Endothelial cell of umbilical vein (primary cell): ENCODE measurements around the gene GPR176. TPM values are rescaled to one million over a fixed set of nuclear protein-coding genes. Genes with fewer than 3 reads are reported as not detected.

Source experiments
- BruUV-seq: library from RNA; stranded (reverse); fragments of 400-500 nt; replicated peaks from 2 replicates; lab custom pipeline; 2021; lab: Mats Ljungman, UMichigan
- CTCF ChIA-PET: fragments of 300-600, 350-600 bp; sonication (Branson Sonifier 250); formaldehyde crosslinking; loops from one replicate; lab custom pipeline; 2021; ENCODE audit warnings: antibody characterized with exemption, inconsistent platforms; lab: Charles Lee
- POLR2A ChIA-PET: fragments of 300-600, 350-600 bp; sonication (Branson Sonifier 250); formaldehyde crosslinking; loops from one replicate; lab custom pipeline; 2021; ENCODE audit warnings: antibody characterized with exemption, inconsistent platforms; lab: Charles Lee
- DNase-seq: peaks from one replicate; pipeline ENCODE4 v3.0.0-alpha.2; 2011; ENCODE audit warnings: low read depth, low spot score
- FAIRE-seq: peaks from 2 replicates; lab custom pipeline; 2011; peaks lifted over from hg19 to GRCh38; lab: Jason Lieb, UNC
- H2AFZ ChIP-seq: 2 replicates; pipeline ENCODE4 v1.6.0; 2012; ENCODE audit warnings: low read depth, low read length, control low read depth, inconsistent platforms
- H3K27ac ChIP-seq: 2 replicates; pipeline ENCODE4 v1.5.1; 2011; ENCODE audit warnings: low read depth, mild to moderate bottlenecking, control low read depth, low read length, moderate library complexity; ENCODE audit not compliant: insufficient read depth
- H3K27me3 ChIP-seq, 2 experiments: 2 replicates each; pipeline versions ENCODE4 v1.6.0 to v1.6.1; 2011; ENCODE audit warnings: low read length in 2 of 2, mixed read lengths in 1 of 2; ENCODE audit not compliant: control insufficient read depth in 2 of 2, insufficient read depth in 2 of 2
- H3K36me3 ChIP-seq, 2 experiments: 2 replicates in 1 of 2; 3 replicates in 1 of 2; pipeline ENCODE4 v1.5.1; 2011; ENCODE audit warnings: low read length in 2 of 2, mild to moderate bottlenecking in 1 of 2, moderate library complexity in 1 of 2; ENCODE audit not compliant: control insufficient read depth in 2 of 2, insufficient read depth in 2 of 2; ENCODE audit errors: extremely low read depth in 1 of 2
- H3K4me1 ChIP-seq: 3 replicates; pipeline ENCODE4 v1.5.1; 2011; ENCODE audit warnings: mild to moderate bottlenecking, low read length; ENCODE audit not compliant: control insufficient read depth, insufficient read depth; ENCODE audit errors: extremely low read depth
- H3K4me2 ChIP-seq: 2 replicates; pipeline ENCODE4 v1.6.1; 2011; ENCODE audit warnings: low read length, control low read depth, mixed read lengths; ENCODE audit not compliant: insufficient read depth
- H3K4me3 ChIP-seq, 3 experiments: fragments of 200-600 bp in 1 of 3; sonication (generic), shearing (Covaris generic) in 1 of 3; replicated peaks in 1 of 3; 2 replicates each; pipeline ENCODE4 v1.5.1; 2011 to 2016; ENCODE audit warnings: control low read depth in 3 of 3, low read length in 3 of 3, mild to moderate bottlenecking in 2 of 3, inconsistent platforms in 1 of 3, low read depth in 1 of 3, moderate library complexity in 1 of 3; ENCODE audit not compliant: insufficient read depth in 1 of 3
- H3K79me2 ChIP-seq: 2 replicates; pipeline ENCODE4 v1.6.0; 2012; ENCODE audit warnings: low read length, inconsistent platforms; ENCODE audit not compliant: control insufficient read depth, insufficient read depth
- H3K9ac ChIP-seq: replicated peaks from 2 replicates; pipeline ENCODE3; 2011; ENCODE audit warnings: low read length, control low read depth; ENCODE audit not compliant: insufficient read depth; ENCODE audit errors: extremely low read depth
- H3K9me1 ChIP-seq: replicated peaks from 3 replicates; pipeline ENCODE4 v1.6.0; 2011; ENCODE audit warnings: mild to moderate bottlenecking, low read length; ENCODE audit not compliant: control insufficient read depth, insufficient read depth; ENCODE audit errors: extremely low read depth
- H3K9me3 ChIP-seq: replicated peaks from 2 replicates; pipeline ENCODE4 v1.5.1; 2012; ENCODE audit warnings: low read length, inconsistent platforms; ENCODE audit not compliant: control insufficient read depth, insufficient read depth
- H4K20me1 ChIP-seq: replicated peaks from 2 replicates; pipeline ENCODE3; 2011; ENCODE audit warnings: mild to moderate bottlenecking, low read length; ENCODE audit not compliant: control insufficient read depth, insufficient read depth; ENCODE audit errors: extremely low read depth
- EZH2 ChIP-seq: IDR thresholded peaks from 2 replicates; pipeline ENCODE4 v1.6.1; 2012; ENCODE audit warnings: borderline replicate concordance, low read depth, mild to moderate bottlenecking, moderate library complexity, low read length, inconsistent platforms; ENCODE audit not compliant: severe bottlenecking
- GATA2 ChIP-seq: IDR thresholded peaks from 2 replicates; pipeline ENCODE4 v1.7.0; 2011; ENCODE audit warnings: low read depth, mild to moderate bottlenecking, moderate library complexity, mixed read lengths, low read length; ENCODE audit not compliant: insufficient read length, insufficient read depth
- JUN ChIP-seq: IDR thresholded peaks from 2 replicates; pipeline ENCODE4 v1.6.1; 2011; ENCODE audit warnings: borderline replicate concordance, low read depth; ENCODE audit not compliant: insufficient read length, insufficient read depth
- MYC ChIP-seq: IDR thresholded peaks from one replicate; pipeline ENCODE4 v1.6.1; 2011; ENCODE audit warnings: mild to moderate bottlenecking, low read depth, low read length
- POLR2A ChIP-seq: IDR thresholded peaks from 2 replicates; pipeline ENCODE4 v1.6.1; 2012; ENCODE audit warnings: low read depth, mild to moderate bottlenecking, control low read depth, low read length
- POLR2AphosphoS5 ChIP-seq: IDR thresholded peaks from 2 replicates; pipeline ENCODE4 v1.6.1; 2012; ENCODE audit warnings: low read depth, mild to moderate bottlenecking, control low read depth, low read length, moderate library complexity; ENCODE audit not compliant: insufficient read depth
- dilution Hi-C: fragments of 300-500 bp; cut with MboI; formaldehyde crosslinking; loops from one replicate; pipeline ENCODE4 v1.15.0; 2019; ENCODE audit warnings: low sequenced_read_pairs; ENCODE audit not compliant: extremely low pct_ligation_motif_present
- intact Hi-C: fragments of 100-400 bp; cut with micrococcal nuclease; formaldehyde crosslinking; loops from one replicate; pipeline ENCODE4 v1.10.0; 2022
- polyA plus RNA-seq, 4 experiments: library from polyadenylated mRNA; depleted of rRNA in 3 of 4; stranded (reverse) in 3 of 4; unstranded in 1 of 4; fragments of >200 nt; gene quantifications; 2 replicates each; pipeline versions ENCODE4 v1.2.1 to v1.2.3, GENCODE V29; 2011 to 2012; ENCODE audit warnings: missing spikeins in 1 of 4
- total RNA-seq: library from RNA; stranded (reverse); gene quantifications from 2 replicates; pipeline ENCODE4 v1.2.3, GENCODE V29; 2021
- TF ChIP-seq, protein P1 (sequence below), 2 donors: IDR thresholded peaks; 1 replicate in 1 of 2; 2 replicates in 1 of 2; pipeline ENCODE4 v1.5.1; 2011; ENCODE audit warnings: low read length in 2 of 2, mild to moderate bottlenecking in 2 of 2, moderate library complexity in 2 of 2, control low read depth in 1 of 2, inconsistent platforms in 1 of 2, low read depth in 1 of 2; ENCODE audit not compliant: insufficient read depth in 1 of 2; ENCODE audit errors: extremely low read depth in 1 of 2
- TF ChIP-seq, protein P2 (sequence below): IDR thresholded peaks from 2 replicates; pipeline ENCODE4 v1.6.1; 2011; ENCODE audit not compliant: insufficient read depth, insufficient read length

Gene GPR176
- total and polyA plus RNA-seq, 2 donors (not counting 3 experiments of a cell fraction or from before 2014, with no cell fraction given): 35.3 to 68.7 TPM

DNA sequence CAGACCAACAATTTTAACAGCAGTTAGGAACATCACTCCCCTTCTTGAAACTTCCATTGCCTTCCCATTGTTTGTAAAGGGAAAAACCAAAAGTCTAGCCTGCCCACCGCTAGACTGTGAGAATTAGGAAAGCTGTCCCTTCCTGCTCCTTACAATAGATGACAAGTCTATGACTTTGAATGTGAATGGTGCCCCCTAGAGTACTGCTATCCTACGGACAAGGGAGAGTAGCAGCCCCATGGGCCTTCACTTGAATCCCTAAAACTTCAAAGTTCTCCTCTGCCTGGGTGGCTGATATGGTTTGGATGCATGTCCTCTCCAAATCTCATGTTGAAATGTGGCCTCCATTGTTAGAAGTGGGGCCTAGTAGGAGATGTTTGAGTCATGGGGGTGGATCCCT is 96.4 kb downstream of the GPR176 start:
- CTCF ChIA-PET: no interaction called here
- no peaks in the 10 kb centered on the region for H4K20me1 ChIP-seq
- POLR2A ChIA-PET: no interaction called here
- no peak for FAIRE-seq
- no peaks in the 10 kb centered on the region for H3K9me1 ChIP-seq
- no peaks in the 10 kb centered on the region for H3K36me3 ChIP-seq
- no peak overlapping the region for H3K9ac ChIP-seq
- peaks cover under 1% of the 10 kb centered on the region for H3K4me1 ChIP-seq
- no peaks in the 10 kb centered on the region for H3K27me3 ChIP-seq
- TF ChIP-seq MYC (no peak), EZH2 (no peak), POLR2AphosphoS5 (no peak), JUN (no peak), GATA2 (no peak), POLR2A (no peak)
- TF ChIP-seq, protein P1, sequence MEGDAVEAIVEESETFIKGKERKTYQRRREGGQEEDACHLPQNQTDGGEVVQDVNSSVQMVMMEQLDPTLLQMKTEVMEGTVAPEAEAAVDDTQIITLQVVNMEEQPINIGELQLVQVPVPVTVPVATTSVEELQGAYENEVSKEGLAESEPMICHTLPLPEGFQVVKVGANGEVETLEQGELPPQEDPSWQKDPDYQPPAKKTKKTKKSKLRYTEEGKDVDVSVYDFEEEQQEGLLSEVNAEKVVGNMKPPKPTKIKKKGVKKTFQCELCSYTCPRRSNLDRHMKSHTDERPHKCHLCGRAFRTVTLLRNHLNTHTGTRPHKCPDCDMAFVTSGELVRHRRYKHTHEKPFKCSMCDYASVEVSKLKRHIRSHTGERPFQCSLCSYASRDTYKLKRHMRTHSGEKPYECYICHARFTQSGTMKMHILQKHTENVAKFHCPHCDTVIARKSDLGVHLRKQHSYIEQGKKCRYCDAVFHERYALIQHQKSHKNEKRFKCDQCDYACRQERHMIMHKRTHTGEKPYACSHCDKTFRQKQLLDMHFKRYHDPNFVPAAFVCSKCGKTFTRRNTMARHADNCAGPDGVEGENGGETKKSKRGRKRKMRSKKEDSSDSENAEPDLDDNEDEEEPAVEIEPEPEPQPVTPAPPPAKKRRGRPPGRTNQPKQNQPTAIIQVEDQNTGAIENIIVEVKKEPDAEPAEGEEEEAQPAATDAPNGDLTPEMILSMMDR (IDR thresholded peaks at IDR 0.05; ENCODE audit: extremely low read depth in 1 of 2, insufficient read depth in 1 of 2, low read depth in 1 of 2, low read length in 2 of 2): no peak
- TF ChIP-seq, protein P2, sequence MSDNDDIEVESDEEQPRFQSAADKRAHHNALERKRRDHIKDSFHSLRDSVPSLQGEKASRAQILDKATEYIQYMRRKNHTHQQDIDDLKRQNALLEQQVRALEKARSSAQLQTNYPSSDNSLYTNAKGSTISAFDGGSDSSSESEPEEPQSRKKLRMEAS: no peak
- dilution Hi-C loops: no loop called here
- no peak overlapping the region for H3K4me2 ChIP-seq
- H3K79me2 ChIP-seq: peaks cover 6% of the 10 kb centered on the region
- BruUV-seq: no TSS peak
- no peak for DNase-seq
- intact Hi-C loops: no loop called here
- no peak overlapping the region for H2AFZ ChIP-seq
- H3K4me3 ChIP-seq: no peak overlapping the region
- H3K9me3 ChIP-seq: no peaks in the 10 kb centered on the region
- H3K27ac ChIP-seq: no peak overlapping the region
